Aortic smooth muscle cell (primary cell): Measurements from ENCODE around the gene ITGA1. TPM values are rescaled to one million over a fixed set of nuclear protein-coding genes. Genes with fewer than 3 reads are reported as not detected.

Source experiments
- total RNA-seq: library from RNA; depleted of rRNA; stranded (reverse); fragments of >200 nt; gene quantifications from 2 replicates; pipeline ENCODE4 v1.2.3, GENCODE V29; 2014

The ITGA1 gene
- total RNA-seq, result 97.9 and 136 TPM in 2 replicates

DNA sequence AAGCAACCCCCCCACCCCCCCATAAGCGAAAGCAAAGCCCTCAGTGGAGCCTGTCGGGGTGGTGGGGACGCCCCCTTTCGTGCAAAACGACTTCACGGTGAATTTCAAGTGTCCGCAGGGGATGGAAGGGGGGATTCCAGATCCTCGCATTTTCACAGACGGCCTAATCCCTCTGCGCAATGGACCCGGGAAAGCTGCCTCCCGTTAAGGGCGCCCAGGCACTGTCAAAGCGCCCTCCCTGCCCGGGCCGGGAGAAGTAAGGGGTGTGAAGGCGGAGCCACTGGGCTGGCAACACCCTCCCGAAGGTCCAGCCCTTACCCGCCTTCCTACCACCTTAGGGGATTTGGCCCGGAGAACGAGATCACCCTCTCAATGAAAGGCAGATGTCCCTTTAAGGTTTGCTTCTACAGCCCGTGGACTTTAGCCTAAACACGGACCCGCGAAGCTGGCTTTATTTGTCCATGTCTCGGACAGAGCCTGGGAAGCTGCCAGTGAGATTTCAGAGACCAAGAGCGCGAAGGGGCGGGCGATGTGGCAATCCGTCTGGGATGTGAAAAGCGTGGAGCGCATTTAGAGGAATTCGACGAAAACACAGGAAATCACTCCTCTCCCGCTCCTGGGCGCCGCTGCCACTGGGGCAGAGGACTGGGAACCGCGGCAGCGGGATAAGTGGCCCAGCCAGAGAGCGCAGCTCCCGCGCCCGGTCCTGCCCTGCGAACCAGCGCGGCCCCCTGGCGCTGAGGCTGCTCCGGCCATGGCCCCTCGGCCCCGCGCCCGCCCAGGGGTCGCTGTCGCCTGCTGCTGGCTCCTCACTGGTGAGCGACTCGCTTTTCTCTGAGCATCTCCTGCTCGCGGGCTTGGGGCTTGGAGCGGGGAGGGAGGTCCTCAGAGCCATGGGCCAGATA, at the start of gene ITGA1, which contains the start of gene PELO:
Gene ITGA1 (plus strand): TSS at position 317 of the 905 bp plus-strand sequence. CDS start 438 bp downstream, at position 755.
Gene PELO (plus strand): TSS at position 317 of the 905 bp plus-strand sequence. CDS start 12,479 bp downstream, outside the sequence.

DNA sequence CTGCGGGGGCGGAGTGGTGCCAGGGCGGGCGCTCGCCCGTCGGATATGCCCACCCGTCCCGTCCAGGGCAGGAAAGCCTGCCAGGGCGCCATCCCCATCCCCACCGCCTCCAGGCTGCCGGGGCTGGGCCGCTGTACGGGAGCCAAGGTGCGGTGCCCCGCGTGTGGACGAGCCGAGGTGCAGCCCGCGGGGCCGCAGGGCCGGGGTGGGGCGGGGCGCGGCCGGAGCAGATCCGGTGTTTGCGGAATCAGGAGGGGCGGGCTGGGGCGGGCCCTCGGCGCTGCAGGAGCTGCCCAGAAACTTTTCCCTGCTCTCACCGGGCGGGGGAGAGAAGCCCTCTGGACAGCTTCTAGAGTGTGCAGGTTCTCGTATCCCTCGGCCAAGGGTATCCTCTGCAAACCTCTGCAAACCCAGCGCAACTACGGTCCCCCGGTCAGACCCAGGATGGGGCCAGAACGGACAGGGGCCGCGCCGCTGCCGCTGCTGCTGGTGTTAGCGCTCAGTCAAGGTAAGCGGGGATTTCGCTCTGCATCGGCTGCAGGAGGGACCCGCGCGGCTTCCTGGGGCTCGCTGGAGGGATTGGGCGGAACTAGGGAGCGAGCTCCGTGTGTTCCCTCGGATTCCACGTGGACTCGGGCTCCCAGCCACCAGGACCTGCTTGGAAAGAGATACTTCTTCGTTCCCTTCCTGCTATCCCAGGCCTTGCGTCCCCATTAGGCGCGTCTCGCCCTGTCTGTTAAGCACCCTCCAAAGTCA, 201.5 kb downstream of the ITGA1 start, which contains the start of gene ITGA2:
Gene ITGA2 (plus strand): TSS at position 328 of the 756 bp plus-strand sequence. CDS start 117 bp downstream, at position 445.

Other genes with a start within 250 kb of the ITGA1 start
- gene PELO, start within 50 bp of the ITGA1 start, total RNA-seq, result 48.5 and 52.8 TPM in 2 replicates
- gene ITGA2, start 201.4 kb downstream of the ITGA1 start, total RNA-seq, result 88.0 and 113 TPM in 2 replicates